Right lobe of liver (tissue), 6 donors: ENCODE data around the gene SLCO1C1. TPM values are rescaled to one million over a fixed set of nuclear protein-coding genes. Genes with fewer than 3 reads are reported as not detected.
A peak's percentile ranks its signal among the peaks of the same experiment; 100 is the strongest.

Experiments
- ATAC-seq, 4 donors: fragments of 200-7000 bp; cut with Tn5 transposase; one replicate each; pipeline ENCODE4 v1.9.1; 2020; ENCODE audit warnings: mild to moderate bottlenecking in 4 of 4, moderate library complexity in 4 of 4
- DNase-seq, 3 donors: peaks; one replicate each; pipeline ENCODE4 v3.0.0-alpha.2; 2020
- H3K27ac ChIP-seq, 3 donors: fragments of 200-600 bp; one replicate each; pipeline ENCODE4 v1.8.0; 2022
- H3K27me3 ChIP-seq, 2 donors: fragments of 200-600 bp; one replicate each; pipeline ENCODE4 v1.8.0; 2022
- H3K36me3 ChIP-seq, 4 donors: fragments of 200-600 bp; sonication (generic) in 1 of 4; one replicate each; pipeline versions ENCODE4 v1.5.1 to v1.8.0; 2017 to 2022; ENCODE audit warnings: control low read depth in 1 of 4
- H3K4me1 ChIP-seq, 4 donors: fragments of 200-600 bp; sonication (generic) in 1 of 4; one replicate each; pipeline versions ENCODE4 v1.5.1 to v1.8.0; 2017 to 2022; ENCODE audit warnings: control low read depth in 1 of 4
- H3K4me3 ChIP-seq, 3 donors: fragments of 200-600 bp; one replicate each; pipeline ENCODE4 v1.8.0; 2022
- H3K9me3 ChIP-seq, 4 donors: fragments of 200-600 bp; sonication (generic) in 1 of 4; one replicate each; pipeline versions ENCODE4 v1.5.1 to v1.8.0; 2017 to 2022; ENCODE audit warnings: control low read depth in 1 of 4
- POLR2A ChIP-seq: fragments of 450-650 bp; IDR thresholded peaks from one replicate; pipeline ENCODE4 v1.6.1; 2017; ENCODE audit warnings: antibody characterized with exemption, mild to moderate bottlenecking
- WGBS: methylation state at CpG from one replicate; pipeline ENCODE4 v1.1.6; 2018; ENCODE audit warnings: low coverage, low lambda C conversion rate; ENCODE audit not compliant: insufficient coverage; ENCODE audit errors: missing lambda C conversion rate; 5-methylcytosine and 5-hydroxymethylcytosine counted together
- intact Hi-C, 2 donors: fragments of 100-400 bp; cut with DNase I; formaldehyde crosslinking; loops; one replicate each; pipeline versions ENCODE4 v1.11.2 to v1.14.1; 2022
- total RNA-seq, 6 experiments: library from RNA; depleted of rRNA in 2 of 6; stranded (reverse); fragments of >200 nt in 2 of 6; fragmentation: NEBNext Ultra II Directional in 3 of 6; extraction: Animal tissue kit (Norgen Biotek cat#: 25700) in 3 of 6; gene quantifications; one replicate each; pipeline versions ENCODE4 v1.1.0 to v1.2.4, GENCODE V29; 2016 to 2023
- TF ChIP-seq, protein P1 (sequence below), 4 donors: fragments of 200-600 bp in 3 of 4; fragments of 450-650 bp in 1 of 4; IDR thresholded peaks; one replicate each; pipeline versions ENCODE4 v1.5.1 to v1.8.0; 2016 to 2022; ENCODE audit warnings: antibody characterized with exemption in 4 of 4, mild to moderate bottlenecking in 2 of 4
- donor health status: DM: no; HTN: yes; CAD: no.
- donor health status: DM: no; HTN: no; CAD: no.
- donor health status: DM: no; HTN: no; CAD: no.
- donor health status: DM: no; HTN: yes; CAD: no.
- donor health status: DM: no; HTN: yes; CAD: no.

The SLCO1C1 gene
- total RNA-seq, 6 experiments from 2014 or later: not detected

DNA sequence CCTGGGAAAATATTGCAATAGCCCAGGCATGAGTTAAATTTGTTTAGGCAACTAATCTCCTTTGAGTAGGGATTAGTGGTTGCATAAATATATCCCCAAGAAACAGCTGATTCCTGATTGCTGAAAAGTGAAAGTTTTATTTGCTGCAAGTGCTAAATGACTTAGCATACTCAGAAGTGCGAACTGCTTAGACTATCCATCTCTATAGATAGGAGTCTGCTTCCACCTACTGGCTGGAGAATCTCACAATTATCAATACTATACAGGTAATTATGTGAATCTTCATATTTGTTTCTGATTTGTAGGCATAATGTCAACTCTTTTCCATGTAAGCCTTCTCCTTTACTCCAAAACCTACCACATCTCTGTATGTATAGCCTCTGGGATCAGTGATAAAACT is 103.4 kb downstream of the SLCO1C1 start:
- no peak for TF ChIP-seq POLR2A
- TF ChIP-seq, protein P1, sequence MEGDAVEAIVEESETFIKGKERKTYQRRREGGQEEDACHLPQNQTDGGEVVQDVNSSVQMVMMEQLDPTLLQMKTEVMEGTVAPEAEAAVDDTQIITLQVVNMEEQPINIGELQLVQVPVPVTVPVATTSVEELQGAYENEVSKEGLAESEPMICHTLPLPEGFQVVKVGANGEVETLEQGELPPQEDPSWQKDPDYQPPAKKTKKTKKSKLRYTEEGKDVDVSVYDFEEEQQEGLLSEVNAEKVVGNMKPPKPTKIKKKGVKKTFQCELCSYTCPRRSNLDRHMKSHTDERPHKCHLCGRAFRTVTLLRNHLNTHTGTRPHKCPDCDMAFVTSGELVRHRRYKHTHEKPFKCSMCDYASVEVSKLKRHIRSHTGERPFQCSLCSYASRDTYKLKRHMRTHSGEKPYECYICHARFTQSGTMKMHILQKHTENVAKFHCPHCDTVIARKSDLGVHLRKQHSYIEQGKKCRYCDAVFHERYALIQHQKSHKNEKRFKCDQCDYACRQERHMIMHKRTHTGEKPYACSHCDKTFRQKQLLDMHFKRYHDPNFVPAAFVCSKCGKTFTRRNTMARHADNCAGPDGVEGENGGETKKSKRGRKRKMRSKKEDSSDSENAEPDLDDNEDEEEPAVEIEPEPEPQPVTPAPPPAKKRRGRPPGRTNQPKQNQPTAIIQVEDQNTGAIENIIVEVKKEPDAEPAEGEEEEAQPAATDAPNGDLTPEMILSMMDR (IDR thresholded peaks at IDR 0.05): peak; percentile 46 to 64 (median 59)
- DNase-seq (no peak), ATAC-seq (peak; percentile 90 to 94 (median 94))
- Histone ChIP-seq H3K36me3 (no peaks in the 10 kb centered on the region), H3K27ac (no peak overlapping the region), H3K27me3 (no peaks in the 10 kb centered on the region), H3K4me3 (no peak overlapping the region), H3K9me3 (no peaks in the 10 kb centered on the region), H3K4me1 (peaks cover 0 to 18% (median 0%) of the 10 kb centered on the region in 4 donors)
- intact Hi-C loops: no loop called here
- 7% methylated on average over 1 of the region's 1 CpG for WGBS

DNA sequence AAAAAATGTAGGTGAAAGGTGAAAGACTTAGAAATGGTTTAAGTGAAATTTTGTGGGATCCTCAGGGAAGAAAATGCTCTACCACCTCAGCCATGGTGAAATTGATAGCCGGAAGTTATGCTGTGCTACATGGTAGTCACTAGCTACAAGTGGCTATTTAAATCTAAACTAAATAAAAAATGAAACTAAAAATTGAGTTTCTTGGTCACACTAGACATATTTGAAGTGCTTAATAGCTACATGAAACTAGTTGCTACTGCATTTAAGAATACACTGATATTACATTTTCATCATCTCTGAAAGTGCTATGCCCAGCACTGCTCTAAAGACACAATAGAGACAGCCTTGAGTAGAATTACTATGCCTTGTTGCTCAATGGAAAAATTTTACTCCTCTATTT is 105.0 kb downstream of the SLCO1C1 start:
- no peak overlapping the region for H3K27ac ChIP-seq
- H3K27me3 ChIP-seq: no peaks in the 10 kb centered on the region
- ATAC-seq (peak in 2 of 4 donors; percentile 14 to 28), DNase-seq (no peak)
- intact Hi-C loops: no loop called here
- 67% methylated on average over 1 of the region's 1 CpG for WGBS
- no peaks in the 10 kb centered on the region for H3K36me3 ChIP-seq
- TF ChIP-seq POLR2A: no peak
- TF ChIP-seq, protein P1 (IDR thresholded peaks at IDR 0.05): no peak
- H3K4me1 ChIP-seq: peaks cover 0 to 18% (median 0%) of the 10 kb centered on the region in 4 donors
- H3K9me3 ChIP-seq: no peaks in the 10 kb centered on the region
- peak overlapping the region in 1 of 3 donors; percentile 11 for H3K4me3 ChIP-seq

DNA sequence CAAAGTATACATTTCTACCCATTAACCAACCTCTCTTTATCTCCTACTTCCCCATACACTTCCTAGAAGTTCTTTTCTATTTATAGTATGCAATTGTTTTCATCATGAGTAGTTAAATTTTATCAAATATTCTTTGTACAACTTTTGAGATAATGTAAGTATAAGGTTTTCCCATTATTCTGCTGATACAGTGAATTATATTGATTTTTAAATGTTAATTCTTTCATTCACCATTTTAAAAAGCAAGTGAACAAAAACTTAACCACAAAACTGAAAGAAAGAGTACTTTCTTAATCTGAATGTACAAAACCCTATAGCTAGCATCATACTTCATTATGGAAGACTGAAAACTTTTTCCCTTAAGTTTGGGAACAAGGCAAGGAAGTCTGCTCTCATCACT is 105.9 kb downstream of the SLCO1C1 start:
- no peak overlapping the region for H3K4me3 ChIP-seq
- no peak for ATAC-seq
- H3K27ac ChIP-seq: no peak overlapping the region
- no peaks in the 10 kb centered on the region for H3K27me3 ChIP-seq
- no peaks in the 10 kb centered on the region for H3K36me3 ChIP-seq
- H3K9me3 ChIP-seq: no peaks in the 10 kb centered on the region
- TF ChIP-seq, protein P1 (IDR thresholded peaks at IDR 0.05): no peak
- no peak for TF ChIP-seq POLR2A
- DNase-seq: no peak
- intact Hi-C loops: no loop called here
- H3K4me1 ChIP-seq: peaks cover 0 to 18% (median 0%) of the 10 kb centered on the region in 4 donors

Other genes starting within 250 kb of the SLCO1C1 start
- gene SLCO1B3, start 115.4 kb downstream of the SLCO1C1 start, total RNA-seq: 100 to 1,000 TPM in 2 of 6 experiments, 10 to 100 TPM in 4; 21.3 to 245 (median 65.4) TPM